ENCODE measurements around the gene EVC2. TPM values are rescaled to one million over a fixed set of nuclear protein-coding genes. Genes with fewer than 3 reads are reported as not detected.

EVC2 gene
- total and polyA plus RNA-seq, 9 of the 15 experiments (the other 6 are each of a cell fraction or from before 2014, with no cell fraction given) = 0.03 to 0.55 (median 0.38) TPM; not detected in 1

GRCh38 chr4:5735463-5735862, 27.1 kb upstream of the EVC2 start:
- BruUV-seq (replicated peaks) = no TSS peak
- H2AFZ ChIP-seq (ENCODE audit: low read depth, low read length) = no peak overlapping the region
- DNase-seq (ENCODE audit: extremely low read depth in 1 of 4, low spot score in 3 of 4) (no peak), ATAC-seq (no peak), FAIRE-seq (no peak)
- intact Hi-C loops (cut with micrococcal nuclease) (no loop called here), in situ Hi-C loops (cut with MboI) (no loop called here)
- ChIA-PET POLR2A (interaction anchor here (0.5 to 0.8 kb wide), 3 partner anchors 11 to 19 kb away, joined by 3 to 5 read pairs (median 3); no protein-coding TSS in a partner anchor), CTCF (ENCODE audit: low intra/inter-chr PET ratio) (no interaction called here)
- H3K9ac ChIP-seq (ENCODE audit: insufficient read depth in 1 of 2, low read depth in 2 of 2, low read length in 2 of 2) = no peak overlapping the region
- WGBS (ENCODE audit: insufficient coverage, low coverage, missing lambda C conversion rate) = 13% methylated on average over 3 of the region's 3 CpGs
- TF ChIP-seq CREB1 (IDR thresholded peaks at IDR 0.05) (no peak), CREB1 (CRISPR knock-in tag; IDR thresholded peaks at IDR 0.05) (no peak), THRB (CRISPR knock-in tag; conservative IDR thresholded peaks at IDR 0.05) (no peak), ZBTB33 (CRISPR knock-in tag; IDR thresholded peaks at IDR 0.05) (no peak), JUNB (CRISPR knock-in tag; conservative IDR thresholded peaks at IDR 0.05) (no peak), PRPF4 (IDR thresholded peaks at IDR 0.05; ENCODE audit: insufficient read depth, low read depth, low read length, poor library complexity, severe bottlenecking) (no peak), CCNT2 (IDR thresholded peaks at IDR 0.05; ENCODE audit: borderline replicate concordance, extremely low read depth, insufficient read length, low read depth, low read length) (no peak), FUS (optimal IDR thresholded peaks at IDR 0.05; ENCODE audit: low read depth, low read length) (no peak), RBM25 (IDR thresholded peaks at IDR 0.05; ENCODE audit: low read depth, low read length, severe bottlenecking) (peak; percentile 50), MTA1 (IDR thresholded peaks at IDR 0.05; ENCODE audit: borderline replicate concordance) (no peak), RB1 (IDR thresholded peaks at IDR 0.05; ENCODE audit: low read depth) (no peak), ZFP36 (IDR thresholded peaks at IDR 0.05; ENCODE audit: low read depth, low read length, partially characterized antibody) (peak; percentile 56), NFXL1 (CRISPR knock-in tag; IDR thresholded peaks at IDR 0.05) (no peak)
- TF ChIP-seq, protein P1, sequence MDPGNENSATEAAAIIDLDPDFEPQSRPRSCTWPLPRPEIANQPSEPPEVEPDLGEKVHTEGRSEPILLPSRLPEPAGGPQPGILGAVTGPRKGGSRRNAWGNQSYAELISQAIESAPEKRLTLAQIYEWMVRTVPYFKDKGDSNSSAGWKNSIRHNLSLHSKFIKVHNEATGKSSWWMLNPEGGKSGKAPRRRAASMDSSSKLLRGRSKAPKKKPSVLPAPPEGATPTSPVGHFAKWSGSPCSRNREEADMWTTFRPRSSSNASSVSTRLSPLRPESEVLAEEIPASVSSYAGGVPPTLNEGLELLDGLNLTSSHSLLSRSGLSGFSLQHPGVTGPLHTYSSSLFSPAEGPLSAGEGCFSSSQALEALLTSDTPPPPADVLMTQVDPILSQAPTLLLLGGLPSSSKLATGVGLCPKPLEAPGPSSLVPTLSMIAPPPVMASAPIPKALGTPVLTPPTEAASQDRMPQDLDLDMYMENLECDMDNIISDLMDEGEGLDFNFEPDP (CRISPR knock-in tag; IDR thresholded peaks at IDR 0.05) = no peak
- no peaks in the 10 kb centered on the region for H3K4me1 ChIP-seq (replicated peaks in 1 of 2; ENCODE audit: control insufficient read depth in 2 of 2, insufficient read depth in 2 of 2, low read length in 2 of 2)
- no peaks in the 10 kb centered on the region for H3K79me2 ChIP-seq (ENCODE audit: control insufficient read depth, insufficient read depth, low read length)
- H3K27me3 ChIP-seq (ENCODE audit: control insufficient read depth in 2 of 2, insufficient read depth in 2 of 2, low read length in 2 of 2) = no peaks in the 10 kb centered on the region; a peak in 1 of 5 replicates
- no peak overlapping the region for H3K4me3 ChIP-seq
- H3K27ac ChIP-seq (ENCODE audit: extremely low read depth, low read depth, low read length) = no peak overlapping the region
- no peaks in the 10 kb centered on the region for H3K9me3 ChIP-seq (replicated peaks; ENCODE audit: control insufficient read depth, insufficient read depth, low read depth, low read length)
- no peak overlapping the region for H3K4me2 ChIP-seq (ENCODE audit: insufficient read depth, low read length)
- H3K36me3 ChIP-seq (ENCODE audit: control insufficient read depth, insufficient read depth, low read length) = no peaks in the 10 kb centered on the region
- H4K20me1 ChIP-seq (replicated peaks; ENCODE audit: control insufficient read depth, insufficient read depth, low read length) = no peaks in the 10 kb centered on the region
- H3K9me1 ChIP-seq (ENCODE audit: control insufficient read depth, insufficient read depth, low read length) = no peaks in the 10 kb centered on the region
